ENCODE data around the gene SKIL. TPM values are rescaled to one million over a fixed set of nuclear protein-coding genes. Genes with fewer than 3 reads are reported as not detected.

SKIL gene
- total RNA-seq, 4 donors from 2014 or later, result 26.7 to 45.1 (median 29.4) TPM

DNA sequence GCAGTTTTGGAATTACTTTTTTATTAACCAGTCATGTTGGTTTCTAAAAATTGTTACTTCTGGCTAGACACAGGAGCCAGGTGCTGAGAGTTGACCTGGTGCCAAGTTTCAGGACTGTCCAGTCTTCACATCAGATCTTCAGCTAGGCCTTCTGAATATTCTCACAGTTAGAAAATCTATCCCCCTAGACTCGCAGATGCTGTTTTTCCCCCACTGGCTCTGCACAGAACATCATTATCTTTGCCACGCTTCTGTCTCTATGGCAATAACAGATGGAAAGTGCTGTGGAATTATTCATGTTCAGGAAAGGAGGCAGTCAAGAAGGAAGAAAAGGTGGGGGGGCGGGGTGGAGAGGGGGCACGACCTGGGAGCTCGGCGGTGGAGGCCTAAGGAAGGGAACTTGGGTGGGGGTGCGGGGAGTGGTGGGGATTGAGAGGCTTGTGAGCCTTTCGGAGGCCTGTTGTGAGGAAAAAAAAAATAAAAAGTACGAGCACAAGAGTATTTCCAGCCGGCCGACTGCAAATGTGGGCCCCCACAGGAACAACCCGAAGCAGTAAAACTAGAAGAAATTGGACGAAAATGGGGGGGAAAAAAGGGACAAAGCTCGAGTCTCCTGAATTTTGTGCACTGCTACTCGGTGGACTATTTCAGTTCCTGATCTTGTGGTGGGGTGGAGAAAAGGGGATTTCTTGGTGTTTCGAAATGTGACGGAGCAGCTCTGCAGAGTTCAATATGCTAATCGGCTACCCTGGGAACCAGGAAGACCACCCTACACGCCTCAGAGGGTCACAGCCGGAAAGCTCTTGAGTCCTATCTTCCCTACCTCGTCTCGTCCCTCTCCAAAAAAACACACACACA lies 1.5 kb upstream of the SKIL start:
- intact Hi-C loops (cut with DNase I; ENCODE audit: low total_unique reads) (loop anchor here (2.0 to 10.0 kb wide), 5 partner anchors 56 to 1099 kb away; partner anchors contain the start of genes MYNN, PHC3 and PRKCI), in situ Hi-C loops (cut with MboI; ENCODE audit: low sequenced_read_pairs in 4 of 4) (loop anchor here in 1 of 4 donors (25.0 kb wide), 1 partner anchor 594 kb away; the partner anchor contains the start of genes ACTRT3, MYNN and TERC)
- peaks cover 25 to 35% of the 10 kb centered on the region in 2 donors for H3K4me1 ChIP-seq
- peak overlapping the region; percentile 86 to 99 (median 98) for H3K27ac ChIP-seq
- ATAC-seq (peak; percentile 0 to 8), DNase-seq (peak in 1 of 2 donors; percentile 25)
- no peaks in the 10 kb centered on the region for H3K36me3 ChIP-seq
- peak overlapping the region; percentile 49 to 86 (median 60) for H3K4me3 ChIP-seq
- H3K9me3 ChIP-seq, result no peaks in the 10 kb centered on the region
- no peaks in the 10 kb centered on the region for H3K27me3 ChIP-seq
- TF ChIP-seq, protein P1, sequence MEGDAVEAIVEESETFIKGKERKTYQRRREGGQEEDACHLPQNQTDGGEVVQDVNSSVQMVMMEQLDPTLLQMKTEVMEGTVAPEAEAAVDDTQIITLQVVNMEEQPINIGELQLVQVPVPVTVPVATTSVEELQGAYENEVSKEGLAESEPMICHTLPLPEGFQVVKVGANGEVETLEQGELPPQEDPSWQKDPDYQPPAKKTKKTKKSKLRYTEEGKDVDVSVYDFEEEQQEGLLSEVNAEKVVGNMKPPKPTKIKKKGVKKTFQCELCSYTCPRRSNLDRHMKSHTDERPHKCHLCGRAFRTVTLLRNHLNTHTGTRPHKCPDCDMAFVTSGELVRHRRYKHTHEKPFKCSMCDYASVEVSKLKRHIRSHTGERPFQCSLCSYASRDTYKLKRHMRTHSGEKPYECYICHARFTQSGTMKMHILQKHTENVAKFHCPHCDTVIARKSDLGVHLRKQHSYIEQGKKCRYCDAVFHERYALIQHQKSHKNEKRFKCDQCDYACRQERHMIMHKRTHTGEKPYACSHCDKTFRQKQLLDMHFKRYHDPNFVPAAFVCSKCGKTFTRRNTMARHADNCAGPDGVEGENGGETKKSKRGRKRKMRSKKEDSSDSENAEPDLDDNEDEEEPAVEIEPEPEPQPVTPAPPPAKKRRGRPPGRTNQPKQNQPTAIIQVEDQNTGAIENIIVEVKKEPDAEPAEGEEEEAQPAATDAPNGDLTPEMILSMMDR (IDR thresholded peaks at IDR 0.05 in 4 of 5, conservative IDR thresholded peaks at IDR 0.05 in 1 of 5), result no peak
- no peak for TF ChIP-seq POLR2A (IDR thresholded peaks at IDR 0.05)

DNA sequence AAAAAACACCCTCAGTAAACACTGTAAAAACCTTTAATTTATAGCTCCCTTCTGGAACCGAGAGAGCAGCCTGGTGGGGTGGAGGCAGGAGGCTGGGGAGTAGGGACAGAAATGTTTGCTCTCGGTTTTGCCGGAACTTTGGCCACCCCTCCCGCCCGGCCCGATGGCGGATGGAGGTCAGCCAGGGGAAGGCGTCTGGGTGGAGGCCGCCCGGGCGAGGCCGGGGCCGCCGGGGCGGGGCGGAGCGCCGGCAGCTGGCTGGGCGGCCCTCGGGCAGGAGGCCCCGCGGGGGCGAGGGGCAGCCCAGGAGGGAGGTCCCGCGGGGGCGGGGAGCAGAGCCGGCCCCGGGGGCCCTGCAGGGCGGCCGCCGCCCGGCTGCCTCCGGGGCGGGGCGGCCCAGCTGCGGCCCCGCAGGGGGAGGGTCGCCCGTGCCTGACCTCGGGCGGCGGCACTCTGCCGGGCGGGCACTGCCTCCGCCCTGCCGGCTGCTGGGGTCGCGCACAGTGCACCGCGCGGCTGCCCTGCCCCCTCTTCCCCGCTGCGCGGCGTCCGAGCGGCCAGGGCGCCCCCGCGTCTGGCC lies 829 bp upstream of the SKIL start:
- ATAC-seq (peak; percentile 51 to 54), DNase-seq (peak; percentile 41 to 75)
- Histone ChIP-seq H3K4me1 (peaks cover 29 to 41% of the 10 kb centered on the region in 2 donors), H3K9me3 (no peaks in the 10 kb centered on the region), H3K27me3 (no peaks in the 10 kb centered on the region), H3K36me3 (no peaks in the 10 kb centered on the region), H3K27ac (peak overlapping the region; percentile 86 to 99 (median 98)), H3K4me3 (peak overlapping the region; percentile 49 to 93 (median 70))
- in situ Hi-C loops (cut with MboI; ENCODE audit: low sequenced_read_pairs in 4 of 4) (loop anchor here in 1 of 4 donors (25.0 kb wide), 1 partner anchor 594 kb away; the partner anchor contains the start of genes ACTRT3, MYNN and TERC), intact Hi-C loops (cut with DNase I; ENCODE audit: low total_unique reads) (loop anchor here (2.0 to 10.0 kb wide), 5 partner anchors 56 to 1098 kb away; partner anchors contain the start of genes MYNN, PHC3 and PRKCI)
- TF ChIP-seq, protein P1 (IDR thresholded peaks at IDR 0.05 in 4 of 5, conservative IDR thresholded peaks at IDR 0.05 in 1 of 5), result no peak
- TF ChIP-seq POLR2A (IDR thresholded peaks at IDR 0.05), result peak in 1 of 2 donors; percentile 61

DNA sequence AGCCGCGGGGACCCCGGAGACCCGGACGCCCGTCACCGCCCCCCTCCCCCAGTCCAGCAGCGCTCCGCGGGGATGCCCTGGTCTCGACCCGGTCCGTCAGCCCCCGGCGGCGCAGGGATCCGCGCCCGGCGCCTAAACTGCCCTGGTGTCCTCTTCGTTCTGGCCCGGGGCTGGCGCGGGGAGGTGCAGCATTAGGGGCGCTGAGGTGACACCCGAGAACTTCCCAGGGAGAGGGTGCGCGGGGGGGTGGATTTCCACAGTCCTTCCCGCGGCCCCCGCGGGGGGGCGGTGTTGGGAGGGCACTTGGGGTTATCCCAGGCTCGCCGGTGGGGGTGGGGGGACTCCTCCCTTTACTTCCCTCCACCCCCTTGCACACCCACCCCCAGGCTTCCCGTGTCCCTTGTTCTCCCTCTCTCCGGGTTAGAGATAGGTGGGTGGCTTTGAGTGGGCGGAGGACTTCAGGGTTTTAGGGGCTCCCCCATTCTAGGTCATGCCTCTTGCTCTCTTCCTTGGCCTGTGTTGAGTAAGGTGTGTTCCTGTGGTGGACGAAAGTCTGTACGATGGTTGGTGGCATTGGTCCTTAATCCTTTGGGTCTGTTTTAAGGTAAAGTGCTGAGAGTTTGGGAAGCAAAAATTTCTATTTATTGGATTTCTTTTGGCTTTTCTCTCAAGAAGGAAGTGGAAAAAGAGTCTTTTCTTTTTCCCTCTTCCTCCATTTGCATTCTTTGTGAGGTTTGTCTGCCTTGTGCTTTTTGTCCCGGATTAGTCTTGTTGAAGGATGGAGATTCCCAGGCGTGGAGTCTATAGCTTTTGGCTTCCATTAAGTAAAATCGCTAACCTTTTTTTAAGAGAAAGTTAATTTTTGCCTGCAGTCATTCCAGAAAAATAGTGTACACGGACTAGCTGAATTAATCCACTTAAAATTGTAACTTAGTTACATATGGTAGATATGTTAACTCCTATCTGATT lies 811 bp downstream of the SKIL start:
- in situ Hi-C loops (cut with MboI; ENCODE audit: low sequenced_read_pairs in 4 of 4) (loop anchor here in 1 of 4 donors (25.0 kb wide), 1 partner anchor 596 kb away; the partner anchor contains the start of genes ACTRT3, MYNN and TERC), intact Hi-C loops (cut with DNase I; ENCODE audit: low total_unique reads) (loop anchor here (5.0 to 10.0 kb wide), 2 partner anchors 54 to 1096 kb away; no protein-coding TSS in a partner anchor)
- Histone ChIP-seq H3K4me1 (peaks cover 40 to 47% of the 10 kb centered on the region in 2 donors), H3K9me3 (no peaks in the 10 kb centered on the region), H3K4me3 (peak overlapping the region; percentile 86 to 93 (median 92)), H3K27ac (peak overlapping the region; percentile 98 to 99 (median 99)), H3K36me3 (no peaks in the 10 kb centered on the region), H3K27me3 (no peaks in the 10 kb centered on the region)
- DNase-seq (peak; percentile 47 to 88), ATAC-seq (peak; percentile 39 to 47)
- no peak for TF ChIP-seq POLR2A (IDR thresholded peaks at IDR 0.05)
- TF ChIP-seq, protein P1 (IDR thresholded peaks at IDR 0.05 in 4 of 5, conservative IDR thresholded peaks at IDR 0.05 in 1 of 5), result peak in 4 of 5 experiments; percentile 15 to 51 (median 36)
